NCI-H2107 (cell line): ENCODE measurements around the gene KANSL1L.

Experiments
- DNase-seq: peaks from one replicate; lab custom pipeline; 2025; lab: John Stamatoyannopoulos, UW

The KANSL1L gene

GRCh38 chr2:210000464-210001324 is 170.5 kb downstream of the KANSL1L start:
- DNase-seq, result no peak

DNA sequence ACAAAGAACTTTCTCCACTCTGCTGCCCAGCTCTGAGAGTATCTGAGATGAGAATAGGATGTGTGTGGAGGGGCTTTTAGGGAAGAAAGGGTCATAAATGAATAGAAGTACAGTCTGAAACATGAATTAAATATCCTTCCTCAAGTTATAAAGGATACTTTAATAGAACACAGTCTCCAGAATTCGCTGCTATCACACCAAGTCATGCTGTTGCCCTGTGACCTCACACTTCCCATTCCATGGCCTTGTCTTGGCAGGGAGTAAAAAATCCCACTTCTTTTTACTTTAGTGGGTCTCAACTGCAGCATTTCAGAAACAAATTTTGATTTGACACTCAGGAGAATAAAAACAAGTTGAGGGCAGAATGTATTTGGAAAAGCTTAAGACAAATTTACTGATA is 172.6 kb downstream of the KANSL1L start:
- no peak for DNase-seq

GRCh38 chr2:209993968-209994367 is 177.2 kb downstream of the KANSL1L start:
- no peak for DNase-seq

DNA sequence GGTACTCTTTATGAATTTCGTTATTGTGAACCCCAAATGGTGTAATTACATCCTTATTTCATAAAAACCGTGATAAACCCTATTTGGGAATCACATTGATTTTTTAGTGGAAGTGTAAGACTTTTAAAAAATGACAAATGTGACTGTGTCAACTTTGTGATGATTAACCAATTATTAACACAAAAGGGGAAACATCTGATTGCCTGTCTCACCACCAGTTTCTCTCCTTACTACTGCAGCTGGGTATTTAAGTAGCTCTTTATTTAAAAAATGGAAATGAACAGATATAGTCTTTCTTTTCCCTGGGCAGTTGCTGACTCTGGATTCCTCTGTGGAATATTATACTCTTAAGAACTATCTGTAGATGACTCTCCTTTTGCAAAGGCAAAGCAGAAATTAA is 180.4 kb downstream of the KANSL1L start:
- DNase-seq, result no peak

- no peak for DNase-seq
Measured at GRCh38 chr2:209988010-209988409, 183.2 kb downstream of the KANSL1L start.

DNA sequence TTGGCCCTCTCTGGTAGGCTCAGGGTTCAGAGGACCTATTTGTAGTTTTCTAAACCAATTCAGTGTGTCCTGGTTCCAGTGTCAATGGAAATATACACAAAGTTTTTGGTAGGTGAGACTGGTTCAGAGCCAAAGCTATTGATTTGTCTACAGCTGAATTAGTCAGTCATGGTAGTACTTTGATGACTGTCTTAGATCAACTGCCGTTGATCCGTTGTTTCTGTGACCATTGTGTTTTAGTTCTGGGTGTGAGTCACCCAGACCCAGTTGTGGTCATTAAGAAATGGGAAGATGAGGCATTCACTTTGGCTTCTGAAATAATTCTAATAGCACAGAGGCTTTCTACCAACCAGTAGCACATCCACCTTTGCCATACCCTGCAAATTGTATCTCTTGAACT is 184.8 kb downstream of the KANSL1L start:
- DNase-seq, result no peak

GRCh38 chr2:209985874-209986273 is 185.3 kb downstream of the KANSL1L start:
- DNase-seq, result no peak

GRCh38 chr2:209984291-209984690 is 186.9 kb downstream of the KANSL1L start:
- DNase-seq, result no peak

- DNase-seq, result no peak
Measured at GRCh38 chr2:209977386-209978239, 193.6 kb downstream of the KANSL1L start.

DNA sequence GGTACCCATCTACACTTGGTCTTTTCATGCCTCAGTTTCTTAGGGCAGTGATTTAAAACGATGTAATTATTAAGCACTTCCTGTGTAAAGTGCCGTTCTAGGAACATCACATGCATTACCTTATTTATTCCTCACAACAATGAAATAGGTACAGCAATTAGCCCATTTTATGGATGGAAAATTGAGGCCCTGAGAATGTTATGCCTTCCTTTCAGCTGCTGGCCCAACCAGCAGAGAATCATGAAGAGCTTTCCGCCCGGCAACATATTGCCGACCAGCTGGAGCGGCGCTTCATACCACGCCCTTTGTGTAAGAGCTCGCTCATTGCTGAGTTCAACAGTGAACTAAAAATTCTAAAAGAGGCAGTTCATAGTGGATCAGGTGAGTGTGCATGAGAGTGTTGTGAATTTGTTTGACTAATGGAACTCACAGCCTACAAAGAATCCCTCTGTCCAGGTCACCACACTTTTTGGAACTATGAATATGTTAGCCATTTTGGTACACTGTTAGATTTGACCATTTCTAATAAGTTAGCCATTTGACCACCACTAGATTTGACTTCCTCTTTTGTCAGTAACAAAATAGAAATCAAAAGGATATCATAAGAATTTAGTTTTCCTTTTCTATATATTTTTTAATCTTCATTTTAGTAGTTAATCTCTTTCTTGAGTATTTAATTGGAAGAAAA is 194.4 kb downstream of the KANSL1L start:
- DNase-seq, result no peak

GRCh38 chr2:209974576-209974975 is 196.6 kb downstream of the KANSL1L start:
- DNase-seq, result no peak

DNA sequence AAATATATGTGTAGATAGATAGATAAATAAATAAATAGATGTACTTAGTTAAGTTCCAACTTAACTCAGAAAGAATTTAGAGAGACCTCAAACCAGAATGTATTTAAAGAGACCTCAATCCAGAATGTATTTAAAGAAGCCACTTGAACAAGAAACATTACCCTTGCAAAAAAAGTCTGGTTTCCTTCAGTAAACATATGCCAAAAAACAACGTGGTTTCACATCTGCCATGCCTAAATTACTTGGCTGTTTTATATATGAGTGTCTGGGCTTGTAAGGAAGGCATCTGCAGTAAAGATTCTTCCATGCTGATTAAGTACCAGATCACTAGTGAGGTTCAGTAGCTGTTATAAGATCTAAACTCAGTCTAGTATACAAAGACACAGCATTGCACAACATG is 197.9 kb downstream of the KANSL1L start:
- DNase-seq, result no peak
